Measurements from ENCODE around the gene CAMK4.
"Not testable (repeated sequence)": the region's sequence is repeated elsewhere in the genome, so short reads cannot be mapped to it uniquely, and the experiment has no call there.

CAMK4 gene

GRCh38 chr5:111229871-111230810, 6.0 kb downstream of the CAMK4 start:
- DNase-seq, result no peak

GRCh38 chr5:111231119-111231518, 6.9 kb downstream of the CAMK4 start:
- no peak for DNase-seq

- no peak for DNase-seq
These were observed 8.3 kb downstream of the CAMK4 start for GRCh38 chr5:111232311-111233051.

- DNase-seq, result no peak
These were observed 8.8 kb downstream of the CAMK4 start for GRCh38 chr5:111233052-111233374.

GRCh38 chr5:111234125-111234524, 9.9 kb downstream of the CAMK4 start:
- no peak for DNase-seq

GRCh38 chr5:111235635-111236034, 11.5 kb downstream of the CAMK4 start:
- DNase-seq, result no peak

- no peak for DNase-seq
These were observed 12.2 kb downstream of the CAMK4 start for GRCh38 chr5:111236348-111236747.

GRCh38 chr5:111236995-111237394, 12.8 kb downstream of the CAMK4 start:
- no peak for DNase-seq

- DNase-seq, result no peak
These were observed 13.3 kb downstream of the CAMK4 start for GRCh38 chr5:111237470-111237869.

GRCh38 chr5:111238431-111239225, 14.4 kb downstream of the CAMK4 start:
- DNase-seq, result no peak

GRCh38 chr5:111241696-111242095, 17.5 kb downstream of the CAMK4 start:
- no peak for DNase-seq

- DNase-seq, result no peak
These were observed 18.4 kb downstream of the CAMK4 start for GRCh38 chr5:111242606-111243005.

- DNase-seq, result no peak
These were observed 19.1 kb downstream of the CAMK4 start for GRCh38 chr5:111243318-111243717.

- no peak for DNase-seq
These were observed 21.5 kb downstream of the CAMK4 start for GRCh38 chr5:111245654-111246053.

GRCh38 chr5:111246459-111246858, 22.3 kb downstream of the CAMK4 start:
- DNase-seq, result no peak

GRCh38 chr5:111248571-111248970, 24.4 kb downstream of the CAMK4 start:
- no peak for DNase-seq

GRCh38 chr5:111251921-111252320, 27.7 kb downstream of the CAMK4 start:
- no peak for DNase-seq

GRCh38 chr5:111252799-111253545, 28.8 kb downstream of the CAMK4 start:
- DNase-seq, result no peak

GRCh38 chr5:111254613-111255012, 30.4 kb downstream of the CAMK4 start:
- peak; percentile 90 for DNase-seq

- no peak for DNase-seq
These were observed 31.0 kb downstream of the CAMK4 start for GRCh38 chr5:111255169-111255568.

GRCh38 chr5:111256128-111256527, 31.9 kb downstream of the CAMK4 start:
- no peak for DNase-seq

GRCh38 chr5:111257610-111258009, 33.4 kb downstream of the CAMK4 start:
- not testable (repeated sequence) for DNase-seq

GRCh38 chr5:111259636-111260035, 35.5 kb downstream of the CAMK4 start:
- DNase-seq, result no peak
